CD4-positive, CD25-positive, alpha-beta regulatory T cell (primary cell): Measurements from ENCODE around the gene RAB1B. TPM values are rescaled to one million over a fixed set of nuclear protein-coding genes. Genes with fewer than 3 reads are reported as not detected.
"Not testable (repeated sequence)": the region's sequence is repeated elsewhere in the genome, so short reads cannot be mapped to it uniquely, and the experiment has no call there.

Experiments
- ATAC-seq, 2 donors: fragments of 150-1000 bp; cut with Tn5 transposase; one replicate each; pipeline ENCODE4 v1.10.0; 2021; ENCODE audit warnings: low read depth in 2 of 2, moderate number of reproducible peaks in 2 of 2, moderate library complexity in 1 of 2
- DNase-seq, 3 donors: peaks; one replicate each; pipeline versions ENCODE4 v3.0.0 to v3.0.0-alpha.2; 2012 to 2022; ENCODE audit warnings: mixed read lengths in 1 of 3
- H3K27ac ChIP-seq: one replicate; pipeline ENCODE4 v1.7.0; 2013; ENCODE audit warnings: mild to moderate bottlenecking, low read length; ENCODE audit not compliant: insufficient read depth, poor library complexity, severe bottlenecking
- H3K27me3 ChIP-seq: one replicate; pipeline ENCODE4 v1.7.0; 2013; ENCODE audit warnings: low read length; ENCODE audit not compliant: control insufficient read depth, insufficient read depth
- H3K36me3 ChIP-seq: one replicate; pipeline ENCODE4 v1.7.0; 2013; ENCODE audit warnings: mild to moderate bottlenecking, low read length, moderate library complexity; ENCODE audit not compliant: control insufficient read depth, insufficient read depth
- H3K4me1 ChIP-seq: 2 replicates; pipeline ENCODE4 v1.7.0; 2013; ENCODE audit warnings: mild to moderate bottlenecking, low read length; ENCODE audit not compliant: insufficient read depth, control insufficient read depth, poor library complexity, severe bottlenecking
- H3K4me3 ChIP-seq: one replicate; pipeline ENCODE4 v1.7.0; 2013; ENCODE audit warnings: low read depth, mild to moderate bottlenecking, low read length, moderate library complexity
- H3K9me3 ChIP-seq, 2 experiments: 1 replicate in 1 of 2; 2 replicates in 1 of 2; pipeline ENCODE4 v1.7.0; 2013; ENCODE audit warnings: low read length in 2 of 2, mild to moderate bottlenecking in 1 of 2, moderate library complexity in 1 of 2; ENCODE audit not compliant: control insufficient read depth in 2 of 2
- H3K27ac Mint-ChIP-seq, 3 donors: one replicate each; pipeline ENCODE4 v1.8.0; 2020 to 2022; ENCODE audit warnings: mild to moderate bottlenecking in 3 of 3, mixed read lengths in 3 of 3, moderate library complexity in 2 of 3
- H3K27me3 Mint-ChIP-seq: one replicate; pipeline ENCODE4 v1.8.0; 2022; ENCODE audit warnings: mild to moderate bottlenecking, mixed read lengths
- H3K36me3 Mint-ChIP-seq: one replicate; pipeline ENCODE4 v1.8.0; 2020; ENCODE audit warnings: mixed read lengths
- H3K4me1 Mint-ChIP-seq, 4 donors: one replicate each; pipeline ENCODE4 v1.8.0; 2020 to 2022; ENCODE audit warnings: mixed read lengths in 4 of 4, mild to moderate bottlenecking in 1 of 4
- H3K4me3 Mint-ChIP-seq, 4 donors: one replicate each; pipeline ENCODE4 v1.8.0; 2020 to 2022; ENCODE audit warnings: mild to moderate bottlenecking in 4 of 4, mixed read lengths in 4 of 4, moderate library complexity in 3 of 4
- H3K9me3 Mint-ChIP-seq, 7 donors: one replicate each; pipeline ENCODE4 v1.8.0; 2020 to 2022; ENCODE audit warnings: mixed read lengths in 7 of 7, mild to moderate bottlenecking in 3 of 7, moderate library complexity in 2 of 7
- polyA plus RNA-seq, 4 donors: library from polyadenylated mRNA; unstranded; fragments of 300-500 nt; fragmentation: Illumina TruSeq; gene quantifications; one replicate each; pipeline ENCODE4 v1.2.3, GENCODE V29; 2021
- total RNA-seq: library from RNA; stranded (reverse); gene quantifications from one replicate; pipeline ENCODE4 v1.2.3, GENCODE V29; 2022

The RAB1B gene
- total and polyA plus RNA-seq, 5 donors from 2014 or later = 13.1 to 79.6 (median 17.0) TPM

- peaks cover 0 to 17% (median 0%) of the 10 kb centered on the region in 4 donors for H3K4me1 Mint-ChIP-seq
- no peak overlapping the region for H3K27ac Mint-ChIP-seq
- no peak for DNase-seq
- H3K4me1 ChIP-seq = peaks cover 24% of the 10 kb centered on the region
- no peaks in the 10 kb centered on the region for H3K27me3 ChIP-seq
- no peaks in the 10 kb centered on the region for H3K36me3 Mint-ChIP-seq
- no peak overlapping the region for H3K4me3 ChIP-seq
- H3K4me3 Mint-ChIP-seq = no peak overlapping the region
- ATAC-seq = no peak
- H3K27me3 Mint-ChIP-seq = peaks cover 12% of the 10 kb centered on the region
- no peaks in the 10 kb centered on the region for H3K9me3 ChIP-seq
- H3K36me3 ChIP-seq = no peaks in the 10 kb centered on the region
- no peak overlapping the region for H3K27ac ChIP-seq
- H3K9me3 Mint-ChIP-seq = peaks cover 0 to 1% (median 0%) of the 10 kb centered on the region in 7 donors
Observed at GRCh38 chr11:66309475-66309874, 41.0 kb downstream of the RAB1B start.

- Histone ChIP-seq H3K9me3 (no peaks in the 10 kb centered on the region), H3K4me3 (no peak overlapping the region), H3K4me1 (peaks cover 27% of the 10 kb centered on the region), H3K36me3 (no peaks in the 10 kb centered on the region), H3K27ac (no peak overlapping the region), H3K27me3 (no peaks in the 10 kb centered on the region)
- peaks cover 12% of the 10 kb centered on the region for H3K27me3 Mint-ChIP-seq
- no peak overlapping the region for H3K27ac Mint-ChIP-seq
- H3K9me3 Mint-ChIP-seq = no peaks in the 10 kb centered on the region
- DNase-seq (no peak), ATAC-seq (no peak)
- no peaks in the 10 kb centered on the region for H3K36me3 Mint-ChIP-seq
- peak overlapping the region in 1 of 4 donors; percentile 54 for H3K4me3 Mint-ChIP-seq
- peaks cover 0 to 21% (median 2%) of the 10 kb centered on the region in 4 donors for H3K4me1 Mint-ChIP-seq
Observed at GRCh38 chr11:66310324-66310723, 41.9 kb downstream of the RAB1B start.

- DNase-seq, H3K36me3 ChIP-seq, H3K27me3 ChIP-seq, H3K9me3 ChIP-seq, H3K36me3 Mint-ChIP-seq, ATAC-seq, H3K9me3 Mint-ChIP-seq, H3K4me3 ChIP-seq: not testable (repeated sequence)
- peaks cover 12% of the 10 kb centered on the region for H3K27me3 Mint-ChIP-seq
- Histone ChIP-seq H3K4me1 (peaks cover 27% of the 10 kb centered on the region), H3K27ac (peak overlapping the region; percentile 88)
- peak overlapping the region in 1 of 3 donors; percentile 98 for H3K27ac Mint-ChIP-seq
- H3K4me3 Mint-ChIP-seq = peak overlapping the region in 1 of 4 donors; percentile 54
- peaks cover 0 to 27% (median 5%) of the 10 kb centered on the region in 4 donors for H3K4me1 Mint-ChIP-seq
Observed at GRCh38 chr11:66310803-66311440, 42.5 kb downstream of the RAB1B start.

GRCh38 chr11:66311470-66311964 is 43.1 kb downstream of the RAB1B start:
- Mint-ChIP-seq H3K4me1 (peaks cover 0 to 29% (median 5%) of the 10 kb centered on the region in 4 donors), H3K27ac (peak overlapping the region; percentile 95 to 99 (median 98)), H3K9me3 (no peaks in the 10 kb centered on the region), H3K36me3 (no peaks in the 10 kb centered on the region), H3K27me3 (peaks cover 7% of the 10 kb centered on the region), H3K4me3 (peak overlapping the region; percentile 88 to 99 (median 96))
- ATAC-seq = peak in 1 of 2 donors; percentile 28
- Histone ChIP-seq H3K4me3 (no peak overlapping the region), H3K36me3 (no peaks in the 10 kb centered on the region), H3K4me1 (peaks cover 27% of the 10 kb centered on the region), H3K9me3 (no peaks in the 10 kb centered on the region), H3K27ac (peak overlapping the region; percentile 88), H3K27me3 (no peaks in the 10 kb centered on the region)
- DNase-seq = no peak

GRCh38 chr11:66311965-66312548 is 43.6 kb downstream of the RAB1B start:
- H3K27ac ChIP-seq = peak overlapping the region; percentile 88
- no peaks in the 10 kb centered on the region for H3K9me3 Mint-ChIP-seq
- peak; percentile 72 to 81 for ATAC-seq
- peak; percentile 96 to 98 (median 98) for DNase-seq
- no peaks in the 10 kb centered on the region for H3K27me3 ChIP-seq
- peaks cover 0 to 29% (median 5%) of the 10 kb centered on the region in 4 donors for H3K4me1 Mint-ChIP-seq
- no peaks in the 10 kb centered on the region for H3K36me3 Mint-ChIP-seq
- H3K9me3 ChIP-seq = no peaks in the 10 kb centered on the region
- peak overlapping the region; percentile 95 to 99 (median 98) for H3K27ac Mint-ChIP-seq
- peak overlapping the region; percentile 88 to 99 (median 96) for H3K4me3 Mint-ChIP-seq
- peaks cover 6% of the 10 kb centered on the region for H3K27me3 Mint-ChIP-seq
- H3K36me3 ChIP-seq = no peaks in the 10 kb centered on the region
- peak overlapping the region; percentile 70 for H3K4me3 ChIP-seq
- H3K4me1 ChIP-seq = peaks cover 29% of the 10 kb centered on the region

- peak overlapping the region; percentile 95 to 99 (median 98) for H3K27ac Mint-ChIP-seq
- H3K36me3 Mint-ChIP-seq = no peaks in the 10 kb centered on the region
- Histone ChIP-seq H3K4me1 (peaks cover 35% of the 10 kb centered on the region), H3K27me3 (no peaks in the 10 kb centered on the region), H3K27ac (peak overlapping the region; percentile 88), H3K4me3 (peak overlapping the region; percentile 70), H3K9me3 (no peaks in the 10 kb centered on the region), H3K36me3 (no peaks in the 10 kb centered on the region)
- H3K27me3 Mint-ChIP-seq = peaks cover 6% of the 10 kb centered on the region
- H3K4me1 Mint-ChIP-seq = peaks cover 0 to 36% (median 8%) of the 10 kb centered on the region in 4 donors
- ATAC-seq (peak; percentile 66 to 70), DNase-seq (peak; percentile 96 to 98 (median 98))
- H3K4me3 Mint-ChIP-seq = peak overlapping the region; percentile 88 to 99 (median 96)
- no peaks in the 10 kb centered on the region for H3K9me3 Mint-ChIP-seq
Observed at GRCh38 chr11:66312549-66313320, 44.3 kb downstream of the RAB1B start.

- Mint-ChIP-seq H3K27me3 (peaks cover 6% of the 10 kb centered on the region), H3K9me3 (peaks cover 0 to under 1% (median 0%) of the 10 kb centered on the region in 7 donors), H3K4me3 (peak overlapping the region; percentile 88 to 99 (median 96)), H3K27ac (peak overlapping the region; percentile 74 to 99 (median 98)), H3K4me1 (peaks cover 0 to 44% (median 12%) of the 10 kb centered on the region in 4 donors), H3K36me3 (no peaks in the 10 kb centered on the region)
- H3K27me3 ChIP-seq = no peaks in the 10 kb centered on the region
- no peak overlapping the region for H3K4me3 ChIP-seq
- DNase-seq = no peak
- ATAC-seq = no peak
- H3K4me1 ChIP-seq = peaks cover 44% of the 10 kb centered on the region
- no peaks in the 10 kb centered on the region for H3K36me3 ChIP-seq
- no peaks in the 10 kb centered on the region for H3K9me3 ChIP-seq
- H3K27ac ChIP-seq = peak overlapping the region; percentile 88
Observed at GRCh38 chr11:66313321-66314185, 45.1 kb downstream of the RAB1B start.
